ENCODE measurements around the gene FOXN3.

The FOXN3 gene

GRCh38 chr14:89244720-89245119 is 172.3 kb downstream of the FOXN3 start:
- FAIRE-seq = no peak

DNA sequence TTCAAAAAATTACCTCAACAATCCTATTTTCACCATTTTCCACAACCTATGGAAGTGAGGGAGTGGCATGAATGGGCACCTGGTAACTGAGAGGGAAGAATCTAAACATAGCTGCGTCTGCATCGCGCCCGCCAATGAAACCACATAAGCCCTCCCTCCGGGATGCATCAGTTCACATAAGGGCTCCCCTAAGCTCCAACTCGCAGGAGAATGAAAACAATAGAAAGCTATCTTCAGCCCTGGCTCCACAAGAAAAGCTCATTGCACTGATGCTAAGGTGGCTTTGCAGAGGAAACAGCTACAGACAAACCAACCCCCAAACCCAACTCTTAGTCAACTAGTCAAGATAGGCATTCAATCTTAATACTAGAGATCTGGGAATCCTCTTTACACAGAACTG is 173.3 kb downstream of the FOXN3 start:
- no peak for FAIRE-seq

GRCh38 chr14:89243286-89243685 is 173.7 kb downstream of the FOXN3 start:
- no peak for FAIRE-seq

DNA sequence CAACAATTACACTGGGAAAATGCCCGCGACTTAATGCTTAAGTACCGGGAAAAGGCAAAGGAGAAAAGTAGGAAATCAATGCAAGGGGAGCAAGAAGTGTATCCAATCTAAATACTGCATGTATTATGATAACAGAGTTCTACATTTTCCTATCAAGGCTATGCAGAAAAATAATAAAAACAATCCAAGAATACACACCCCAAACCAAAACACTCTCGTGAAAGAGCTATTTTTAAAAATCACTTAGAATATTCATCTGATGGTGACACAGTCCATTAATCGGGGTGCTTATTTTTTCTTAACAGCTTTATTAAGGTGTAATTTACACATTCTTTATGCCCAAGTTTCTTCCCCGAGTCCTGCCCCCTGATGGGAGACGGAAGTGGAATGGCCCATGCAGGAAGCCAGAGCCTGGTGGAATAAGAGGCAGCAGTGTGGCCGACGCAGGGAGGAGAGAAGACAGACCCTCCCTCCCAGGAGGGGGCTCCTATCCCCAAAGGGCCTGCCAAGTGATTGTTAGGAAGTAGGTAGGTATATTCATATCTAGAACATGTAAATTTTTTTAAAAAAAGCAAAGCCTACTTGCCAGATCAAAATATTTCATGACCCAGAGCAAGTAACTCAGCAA is 174.3 kb downstream of the FOXN3 start:
- FAIRE-seq = no peak

GRCh38 chr14:89241934-89242651 is 174.9 kb downstream of the FOXN3 start:
- no peak for FAIRE-seq

- no peak for FAIRE-seq
These were observed 175.8 kb downstream of the FOXN3 start for GRCh38 chr14:89241257-89241656.

DNA sequence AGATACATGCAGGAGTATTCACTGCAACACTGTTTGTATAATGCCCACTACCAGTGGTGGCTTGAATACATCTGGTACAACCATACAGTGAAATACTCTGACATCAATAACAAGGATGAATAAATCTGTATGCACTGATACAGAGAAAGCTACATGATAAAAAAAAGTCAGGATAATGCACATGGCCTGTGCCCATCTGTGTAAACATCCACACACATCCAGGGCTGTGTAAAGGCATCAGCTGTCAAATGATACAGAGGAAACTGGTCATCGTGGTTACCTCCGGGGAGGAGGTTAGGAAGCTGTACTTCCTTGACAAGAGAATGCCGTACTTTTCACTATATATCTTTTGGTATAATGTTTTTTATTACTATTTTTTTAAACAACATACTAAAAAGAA is 176.6 kb downstream of the FOXN3 start:
- FAIRE-seq = no peak

- FAIRE-seq = no peak
These were observed 178.0 kb downstream of the FOXN3 start for GRCh38 chr14:89239023-89239422.

DNA sequence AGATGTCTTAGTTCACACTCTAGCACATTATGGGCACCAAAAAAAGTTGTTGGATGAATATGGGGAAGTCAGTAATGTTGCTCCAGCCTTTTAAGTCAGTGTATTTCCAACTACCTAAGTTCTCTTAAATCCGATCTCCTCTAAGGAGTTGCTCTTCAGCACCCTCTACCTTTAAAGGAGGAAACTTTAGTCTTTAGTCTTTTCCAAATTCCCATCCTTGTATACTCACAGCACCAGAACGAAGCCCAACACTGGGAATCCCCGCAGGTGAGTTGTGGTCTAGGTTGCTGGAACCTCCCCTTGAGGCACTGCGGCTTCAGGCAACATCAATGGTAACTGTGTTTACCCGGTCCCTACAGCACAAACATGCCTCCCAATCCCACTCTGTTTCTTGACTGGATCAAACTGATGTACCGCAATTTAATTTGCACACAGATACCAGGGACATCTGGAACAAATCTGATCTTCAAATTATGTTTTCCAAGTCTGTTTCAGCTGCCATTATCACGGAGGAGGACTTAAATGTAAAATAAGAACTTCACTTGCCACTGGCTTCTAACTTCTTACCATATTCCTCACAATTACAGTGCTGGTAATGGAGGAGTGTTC is 179.0 kb downstream of the FOXN3 start:
- no peak for FAIRE-seq

DNA sequence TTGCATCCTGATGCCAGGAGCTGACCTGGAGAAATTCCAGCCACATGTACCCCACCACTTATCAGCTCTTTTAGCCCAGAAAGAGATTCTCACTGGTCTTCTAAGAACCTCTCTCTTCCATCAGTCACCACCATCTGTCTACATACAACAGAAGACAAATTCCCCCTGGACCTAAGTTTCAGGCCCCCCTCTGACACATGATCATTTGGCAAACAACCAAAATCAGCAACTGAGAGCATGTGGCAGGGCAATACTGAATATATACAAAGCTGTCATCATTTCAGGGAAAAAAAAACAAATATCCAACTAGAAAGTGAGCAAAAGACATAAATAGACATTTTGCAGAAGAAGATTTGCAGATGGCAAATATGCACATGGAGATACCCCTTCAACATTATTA is 180.2 kb downstream of the FOXN3 start:
- FAIRE-seq = no peak

- no peak for FAIRE-seq
These were observed 183.8 kb downstream of the FOXN3 start for GRCh38 chr14:89233184-89233583.

DNA sequence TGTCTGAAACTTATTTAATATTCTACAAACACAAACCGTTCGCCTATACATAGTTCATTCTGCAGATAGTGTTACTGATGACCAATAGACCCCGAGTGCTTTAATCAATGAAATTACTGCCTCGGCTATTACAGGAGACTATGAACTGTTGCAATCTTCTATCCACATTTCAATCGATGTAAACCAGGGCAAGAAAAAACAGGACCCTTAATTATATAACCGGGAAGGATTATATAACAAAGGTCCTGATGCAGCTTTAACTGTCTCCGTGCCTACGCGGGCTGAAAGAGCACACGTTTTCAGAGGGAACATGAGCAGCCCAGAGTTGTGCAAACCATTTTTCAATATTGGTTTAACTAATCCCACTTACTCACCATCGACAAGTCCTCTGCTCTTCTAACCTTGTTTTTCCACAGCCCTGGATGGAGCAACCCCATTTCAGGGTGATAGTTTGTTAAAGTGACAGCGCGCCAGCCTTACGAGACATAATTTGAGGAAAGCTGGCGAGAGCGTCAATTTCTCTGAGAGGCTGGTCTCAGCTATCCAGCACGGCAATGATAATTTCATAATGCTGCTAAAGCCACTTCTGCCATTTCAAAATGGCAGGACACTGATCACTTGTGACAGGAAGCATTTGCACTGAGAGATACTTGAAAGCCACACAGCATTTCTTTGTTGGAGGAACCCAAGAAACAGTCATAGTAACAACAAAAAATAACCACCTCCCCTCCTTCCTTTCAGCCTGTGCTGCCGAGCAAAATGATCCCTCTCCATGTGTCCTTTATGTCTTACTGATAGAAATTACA is 184.6 kb downstream of the FOXN3 start:
- no peak for FAIRE-seq

DNA sequence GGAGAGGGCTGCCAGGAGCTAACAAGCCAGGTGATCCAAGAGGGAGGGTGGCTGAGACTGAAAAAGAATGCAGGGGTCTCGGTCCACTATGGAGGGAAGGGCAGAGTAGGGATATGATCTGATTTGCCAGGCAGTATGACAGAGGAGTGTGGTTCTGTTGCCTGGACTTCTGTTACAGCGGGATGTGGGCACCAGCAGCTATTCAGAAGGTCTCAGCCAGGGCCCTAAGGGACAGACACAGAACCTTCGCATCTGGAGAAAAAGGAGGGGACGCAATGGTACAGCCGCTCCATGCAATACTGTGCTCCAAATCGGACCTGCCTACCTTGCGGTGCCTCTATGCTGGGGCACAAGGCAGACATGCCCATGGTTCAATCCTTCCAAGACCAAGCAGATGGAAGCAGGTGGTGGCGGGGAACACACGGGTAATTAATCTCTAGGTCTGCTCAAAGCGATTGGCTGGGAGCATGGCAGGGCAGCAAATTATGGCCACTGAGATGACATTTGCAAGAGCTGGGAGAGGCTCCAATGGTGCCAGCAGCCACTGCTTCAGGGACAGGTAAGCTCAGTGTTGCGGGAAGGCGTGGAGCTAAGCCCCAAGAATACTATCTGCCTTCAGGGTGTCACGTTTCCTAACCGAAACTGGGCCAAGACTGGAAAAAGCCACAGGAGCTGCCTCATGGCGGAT is 185.5 kb downstream of the FOXN3 start:
- FAIRE-seq = no peak

DNA sequence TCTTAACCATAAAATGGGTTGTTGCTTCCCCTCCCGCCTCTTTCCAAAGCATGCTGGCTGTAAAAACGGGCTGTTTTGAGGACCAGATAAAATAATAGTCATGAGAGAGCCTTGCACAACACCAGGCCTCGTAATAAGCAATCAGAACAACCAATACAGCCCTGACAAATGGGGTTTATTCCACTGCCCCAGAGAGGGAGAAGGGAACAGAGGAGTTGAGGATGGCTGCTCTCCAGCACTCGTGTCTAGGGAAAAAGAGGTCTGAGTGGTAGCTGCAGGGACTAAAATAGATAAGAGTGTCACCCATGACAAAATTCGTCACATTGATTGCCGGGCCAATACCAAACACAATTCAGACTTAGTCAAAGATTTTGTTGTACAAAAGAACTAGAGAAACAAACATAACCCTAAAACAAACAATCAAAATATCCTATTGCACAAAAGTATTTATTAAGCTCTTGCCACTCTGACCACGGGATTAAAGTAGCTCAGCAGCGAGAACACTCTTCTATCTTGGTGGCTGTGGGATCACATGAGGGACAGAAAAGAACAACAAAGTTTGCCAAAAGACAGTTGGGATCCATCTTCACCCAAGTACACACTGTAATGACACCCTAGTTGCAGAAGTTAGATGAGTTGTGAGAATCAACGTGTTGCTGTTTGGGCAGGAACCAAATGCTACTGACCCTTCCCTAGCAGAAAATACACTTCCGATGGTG is 188.0 kb downstream of the FOXN3 start:
- FAIRE-seq = no peak

DNA sequence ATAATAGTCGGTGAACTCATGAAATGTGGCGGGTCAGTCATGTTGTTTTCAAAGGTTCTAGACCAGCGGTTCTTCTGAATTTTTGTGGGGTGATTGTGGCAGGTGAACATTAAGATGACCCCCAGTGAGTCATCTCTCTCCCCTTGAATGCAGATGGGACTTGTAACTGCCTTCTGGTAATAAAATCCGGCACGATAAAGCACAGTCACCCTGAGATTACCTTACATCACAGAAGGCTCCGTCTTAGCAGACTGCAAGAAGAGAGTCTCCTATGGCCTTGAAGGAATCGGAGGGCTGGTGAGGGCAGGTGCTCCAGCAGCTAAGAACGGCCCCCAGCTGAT is 189.6 kb downstream of the FOXN3 start:
- no peak for FAIRE-seq

DNA sequence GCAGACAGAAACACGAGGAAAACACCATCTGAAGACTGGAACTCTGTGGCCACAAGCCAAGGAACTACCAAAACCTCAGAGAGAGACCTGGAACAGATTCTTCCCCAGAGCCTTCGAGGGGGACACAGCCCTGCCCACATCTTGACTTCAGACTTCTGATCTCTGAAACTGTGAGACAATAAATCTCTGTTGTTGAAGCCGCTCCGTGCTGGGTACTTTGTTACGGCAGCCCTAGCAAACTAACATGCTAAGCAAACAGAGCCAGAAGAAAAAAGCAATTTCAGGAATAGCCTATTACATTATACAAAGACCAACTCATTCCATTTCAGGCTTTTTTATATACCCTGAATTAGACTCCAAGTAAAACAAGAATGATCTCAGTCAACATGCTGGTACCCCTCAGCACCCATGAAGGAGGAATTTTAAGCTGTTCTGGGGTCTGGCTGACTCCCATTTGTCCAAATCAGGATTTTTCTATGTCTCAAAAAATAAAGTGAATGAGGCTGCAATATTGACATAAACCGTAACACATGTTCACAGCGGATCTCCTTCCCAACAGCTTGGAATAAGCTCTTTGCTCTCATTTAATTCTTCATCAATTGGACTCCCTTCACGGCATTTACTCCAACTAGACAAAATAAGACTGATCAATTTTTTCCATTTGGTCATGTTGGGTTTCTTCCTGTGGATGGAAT is 190.1 kb downstream of the FOXN3 start:
- FAIRE-seq = no peak

GRCh38 chr14:89225607-89226006 is 191.4 kb downstream of the FOXN3 start:
- FAIRE-seq = no peak

- FAIRE-seq = no peak
These were observed 195.8 kb downstream of the FOXN3 start for GRCh38 chr14:89221109-89221810.

GRCh38 chr14:89219051-89219450 is 198.0 kb downstream of the FOXN3 start:
- no peak for FAIRE-seq

DNA sequence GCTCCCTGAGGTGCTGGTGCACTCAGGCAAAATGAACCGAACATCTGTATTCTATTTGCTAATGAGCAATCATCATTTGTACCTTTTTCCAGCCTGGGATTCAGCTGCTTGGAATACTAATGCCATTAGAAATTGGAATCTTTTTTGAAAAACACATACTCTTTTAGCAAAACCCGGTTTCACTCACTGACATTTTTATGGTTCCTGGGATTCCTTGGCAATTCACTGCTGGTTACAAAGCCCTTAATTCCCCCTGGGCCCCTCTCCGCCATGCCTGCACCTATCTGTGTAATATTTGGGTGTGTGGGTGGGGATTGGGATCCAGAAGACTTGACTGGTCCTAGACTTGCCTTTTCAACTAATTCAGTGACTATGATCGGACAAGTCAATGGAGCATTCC is 199.1 kb downstream of the FOXN3 start:
- FAIRE-seq = no peak

GRCh38 chr14:89215531-89215930 is 201.5 kb downstream of the FOXN3 start:
- FAIRE-seq = no peak

Measured in colon (tissue), 2 donors.